ENCODE measurements around the gene SMAD3.

The SMAD3 gene

DNA sequence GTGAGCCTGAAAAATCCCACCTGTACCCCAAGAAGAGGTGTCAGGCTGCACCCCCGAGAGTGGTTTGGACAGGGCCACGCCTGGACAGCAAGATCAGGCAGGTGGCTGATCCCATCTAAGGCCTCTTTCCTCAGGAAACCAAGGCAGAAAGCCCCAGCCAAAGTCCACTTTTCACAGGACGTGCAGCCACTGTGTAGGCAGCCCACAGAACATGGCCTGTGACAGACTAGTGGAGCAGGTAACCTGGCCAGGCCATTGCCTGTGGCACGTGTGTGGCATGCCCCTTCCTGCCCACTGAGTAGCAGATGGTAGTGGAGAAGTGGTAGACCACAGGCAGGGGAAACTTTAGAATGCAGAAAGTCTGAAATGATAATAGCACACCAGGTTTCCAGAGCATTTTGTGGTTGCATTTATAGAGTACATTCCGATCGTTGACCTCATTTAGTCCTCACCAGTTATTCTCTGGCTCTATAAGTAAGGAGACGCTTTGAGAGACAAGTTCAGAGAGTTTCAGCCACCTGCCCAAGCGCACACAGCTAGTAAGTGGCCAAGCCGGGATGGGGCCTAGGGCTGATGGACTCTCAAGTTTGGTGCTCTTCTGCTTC, 120.3 kb downstream of the SMAD3 start (continued):
- TF ChIP-seq, protein P1, sequence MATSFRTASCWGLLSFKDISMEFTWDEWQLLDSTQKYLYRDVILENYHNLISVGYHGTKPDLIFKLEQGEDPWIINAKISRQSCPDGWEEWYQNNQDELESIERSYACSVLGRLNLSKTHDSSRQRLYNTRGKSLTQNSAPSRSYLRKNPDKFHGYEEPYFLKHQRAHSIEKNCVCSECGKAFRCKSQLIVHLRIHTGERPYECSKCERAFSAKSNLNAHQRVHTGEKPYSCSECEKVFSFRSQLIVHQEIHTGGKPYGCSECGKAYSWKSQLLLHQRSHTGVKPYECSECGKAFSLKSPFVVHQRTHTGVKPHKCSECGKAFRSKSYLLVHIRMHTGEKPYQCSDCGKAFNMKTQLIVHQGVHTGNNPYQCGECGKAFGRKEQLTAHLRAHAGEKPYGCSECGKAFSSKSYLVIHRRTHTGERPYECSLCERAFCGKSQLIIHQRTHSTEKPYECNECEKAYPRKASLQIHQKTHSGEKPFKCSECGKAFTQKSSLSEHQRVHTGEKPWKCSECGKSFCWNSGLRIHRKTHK (tag by site-specific recombination; IDR thresholded peaks at IDR 0.05): no peak
- no peak for TF ChIP-seq ZNF302 (tag by site-specific recombination; IDR thresholded peaks at IDR 0.05; ENCODE audit: low read depth)
- no peak for TF ChIP-seq ZNF529 (tag by site-specific recombination; IDR thresholded peaks at IDR 0.05; ENCODE audit: insufficient replicate concordance)
- TF ChIP-seq ZNF132 (tag by site-specific recombination; IDR thresholded peaks at IDR 0.05; ENCODE audit: borderline replicate concordance): no peak

DNA sequence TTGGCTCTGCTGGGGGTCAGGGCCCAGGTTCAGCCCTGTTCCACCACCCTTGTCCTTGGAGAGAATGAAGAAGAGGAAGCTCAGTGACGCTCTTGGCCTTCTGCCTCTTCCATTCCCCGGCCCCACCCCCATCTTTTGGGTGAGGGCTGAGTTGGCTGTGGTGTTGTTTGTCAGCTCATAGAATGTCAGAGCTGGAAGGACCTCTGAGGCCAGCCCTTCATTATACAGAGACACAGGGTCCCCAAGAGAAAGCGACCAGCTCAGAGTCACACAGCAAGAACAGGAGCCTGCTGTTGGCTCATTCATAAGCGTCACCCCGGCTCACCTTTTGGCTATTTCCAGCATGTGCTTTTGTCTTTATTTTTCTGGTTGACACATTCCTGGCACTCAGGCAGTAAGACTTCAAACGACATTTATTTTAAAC, 120.8 kb downstream of the SMAD3 start:
- CTCF ChIA-PET: interaction anchor here (1.0 to 1.3 kb wide), 2 partner anchors 14 to 118 kb away, joined by 3 to 4 read pairs; no protein-coding TSS in a partner anchor
- Histone ChIP-seq H3K4me3 (ENCODE audit: low read depth, low read length) (no peak overlapping the region), H3K4me1 (ENCODE audit: control insufficient read depth, insufficient read depth, low read length) (no peaks in the 10 kb centered on the region), H3K36me3 (ENCODE audit: control insufficient read depth in 2 of 2, insufficient read depth in 1 of 2, low read length in 2 of 2) (peaks cover 0 to 72% of the 10 kb centered on the region in 2 experiments), H3K9me3 (ENCODE audit: control insufficient read depth, insufficient read depth, low read depth, low read length) (no peaks in the 10 kb centered on the region), H3K27ac (ENCODE audit: extremely low read depth, low read depth, low read length) (no peak overlapping the region)
- POLR2A ChIA-PET: no interaction called here
- TF ChIP-seq ZNF677 (tag by site-specific recombination; IDR thresholded peaks at IDR 0.05): no peak
- TF ChIP-seq ZNF157 (tag by site-specific recombination; IDR thresholded peaks at IDR 0.05): no peak
- no peak for TF ChIP-seq ZNF274 (IDR thresholded peaks at IDR 0.05; ENCODE audit: low read length)
- no peak for TF ChIP-seq ZNF274 (tag by site-specific recombination; IDR thresholded peaks at IDR 0.05; ENCODE audit: borderline replicate concordance)
- no peak for TF ChIP-seq SCRT1 (tag by site-specific recombination; IDR thresholded peaks at IDR 0.05; ENCODE audit: borderline replicate concordance)
- TF ChIP-seq ZNF112 (tag by site-specific recombination; IDR thresholded peaks at IDR 0.05): no peak
- TF ChIP-seq, protein P2, sequence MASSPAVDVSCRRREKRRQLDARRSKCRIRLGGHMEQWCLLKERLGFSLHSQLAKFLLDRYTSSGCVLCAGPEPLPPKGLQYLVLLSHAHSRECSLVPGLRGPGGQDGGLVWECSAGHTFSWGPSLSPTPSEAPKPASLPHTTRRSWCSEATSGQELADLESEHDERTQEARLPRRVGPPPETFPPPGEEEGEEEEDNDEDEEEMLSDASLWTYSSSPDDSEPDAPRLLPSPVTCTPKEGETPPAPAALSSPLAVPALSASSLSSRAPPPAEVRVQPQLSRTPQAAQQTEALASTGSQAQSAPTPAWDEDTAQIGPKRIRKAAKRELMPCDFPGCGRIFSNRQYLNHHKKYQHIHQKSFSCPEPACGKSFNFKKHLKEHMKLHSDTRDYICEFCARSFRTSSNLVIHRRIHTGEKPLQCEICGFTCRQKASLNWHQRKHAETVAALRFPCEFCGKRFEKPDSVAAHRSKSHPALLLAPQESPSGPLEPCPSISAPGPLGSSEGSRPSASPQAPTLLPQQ (tag by site-specific recombination; IDR thresholded peaks at IDR 0.05): no peak
- no peak for TF ChIP-seq ZFP3 (tag by site-specific recombination; IDR thresholded peaks at IDR 0.05; ENCODE audit: low read depth)
- no peak for TF ChIP-seq HOXC10 (CRISPR knock-in tag; IDR thresholded peaks at IDR 0.05)

DNA sequence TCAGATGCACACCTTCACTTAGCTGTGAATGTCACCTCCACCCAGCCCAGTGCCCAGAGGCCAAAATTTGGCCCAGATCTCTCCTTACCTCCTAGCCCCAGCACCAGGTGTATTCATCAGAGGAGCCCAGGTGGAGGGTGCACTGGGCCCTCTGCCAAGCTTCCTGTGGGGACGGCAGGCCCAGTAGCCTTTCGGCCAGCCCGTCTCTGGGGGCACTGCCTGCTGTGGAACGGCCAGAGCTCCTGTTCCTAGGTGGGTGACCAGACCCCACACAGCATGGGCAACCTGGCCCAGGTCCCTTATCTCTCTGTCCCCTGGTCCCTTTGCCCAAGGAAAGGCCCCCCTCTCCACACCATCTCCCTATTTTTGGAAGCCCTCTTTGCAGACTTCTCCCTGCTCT, 121.3 kb downstream of the SMAD3 start:
- CTCF ChIA-PET: interaction anchor here (1.0 to 1.3 kb wide), 2 partner anchors 13 to 117 kb away, joined by 3 to 4 read pairs; no protein-coding TSS in a partner anchor
- H3K9me3 ChIP-seq (ENCODE audit: control insufficient read depth, insufficient read depth, low read depth, low read length): no peaks in the 10 kb centered on the region
- no peak overlapping the region for H3K4me3 ChIP-seq (ENCODE audit: low read depth, low read length)
- H3K4me1 ChIP-seq (ENCODE audit: control insufficient read depth, insufficient read depth, low read length): no peaks in the 10 kb centered on the region
- no peak overlapping the region for H3K27ac ChIP-seq (ENCODE audit: extremely low read depth, low read depth, low read length)
- POLR2A ChIA-PET: no interaction called here
- TF ChIP-seq BCL11B (tag by site-specific recombination; IDR thresholded peaks at IDR 0.05; ENCODE audit: low read depth): no peak
- TF ChIP-seq, protein P3, sequence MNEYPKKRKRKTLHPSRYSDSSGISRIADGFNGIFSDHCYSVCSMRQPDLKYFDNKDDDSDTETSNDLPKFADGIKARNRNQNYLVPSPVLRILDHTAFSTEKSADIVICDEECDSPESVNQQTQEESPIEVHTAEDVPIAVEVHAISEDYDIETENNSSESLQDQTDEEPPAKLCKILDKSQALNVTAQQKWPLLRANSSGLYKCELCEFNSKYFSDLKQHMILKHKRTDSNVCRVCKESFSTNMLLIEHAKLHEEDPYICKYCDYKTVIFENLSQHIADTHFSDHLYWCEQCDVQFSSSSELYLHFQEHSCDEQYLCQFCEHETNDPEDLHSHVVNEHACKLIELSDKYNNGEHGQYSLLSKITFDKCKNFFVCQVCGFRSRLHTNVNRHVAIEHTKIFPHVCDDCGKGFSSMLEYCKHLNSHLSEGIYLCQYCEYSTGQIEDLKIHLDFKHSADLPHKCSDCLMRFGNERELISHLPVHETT (tag by site-specific recombination; IDR thresholded peaks at IDR 0.05): no peak
- TF ChIP-seq, protein P4, sequence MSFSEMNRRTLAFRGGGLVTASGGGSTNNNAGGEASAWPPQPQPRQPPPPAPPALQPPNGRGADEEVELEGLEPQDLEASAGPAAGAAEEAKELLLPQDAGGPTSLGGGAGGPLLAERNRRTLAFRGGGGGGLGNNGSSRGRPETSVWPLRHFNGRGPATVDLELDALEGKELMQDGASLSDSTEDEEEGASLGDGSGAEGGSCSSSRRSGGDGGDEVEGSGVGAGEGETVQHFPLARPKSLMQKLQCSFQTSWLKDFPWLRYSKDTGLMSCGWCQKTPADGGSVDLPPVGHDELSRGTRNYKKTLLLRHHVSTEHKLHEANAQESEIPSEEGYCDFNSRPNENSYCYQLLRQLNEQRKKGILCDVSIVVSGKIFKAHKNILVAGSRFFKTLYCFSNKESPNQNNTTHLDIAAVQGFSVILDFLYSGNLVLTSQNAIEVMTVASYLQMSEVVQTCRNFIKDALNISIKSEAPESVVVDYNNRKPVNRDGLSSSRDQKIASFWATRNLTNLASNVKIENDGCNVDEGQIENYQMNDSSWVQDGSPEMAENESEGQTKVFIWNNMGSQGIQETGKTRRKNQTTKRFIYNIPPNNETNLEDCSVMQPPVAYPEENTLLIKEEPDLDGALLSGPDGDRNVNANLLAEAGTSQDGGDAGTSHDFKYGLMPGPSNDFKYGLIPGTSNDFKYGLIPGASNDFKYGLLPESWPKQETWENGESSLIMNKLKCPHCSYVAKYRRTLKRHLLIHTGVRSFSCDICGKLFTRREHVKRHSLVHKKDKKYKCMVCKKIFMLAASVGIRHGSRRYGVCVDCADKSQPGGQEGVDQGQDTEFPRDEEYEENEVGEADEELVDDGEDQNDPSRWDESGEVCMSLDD (tag by site-specific recombination; IDR thresholded peaks at IDR 0.05): no peak
- no peak for TF ChIP-seq ZNF626 (tag by site-specific recombination; IDR thresholded peaks at IDR 0.05)
- TF ChIP-seq ZNF37A (tag by site-specific recombination; IDR thresholded peaks at IDR 0.05): no peak
- TF ChIP-seq ZNF473 (tag by site-specific recombination; IDR thresholded peaks at IDR 0.05): no peak
- peaks cover 0 to 75% of the 10 kb centered on the region in 2 experiments for H3K36me3 ChIP-seq (ENCODE audit: control insufficient read depth in 2 of 2, insufficient read depth in 1 of 2, low read length in 2 of 2)
